ENCODE measurements around the gene OXCT2.
"Not testable (repeated sequence)": the region's sequence is repeated elsewhere in the genome, so short reads cannot be mapped to it uniquely, and the experiment has no call there.

OXCT2 gene

GRCh38 chr1:39787108-39787375 is 15.9 kb upstream of the OXCT2 start:
- not testable (repeated sequence) for DNase-seq

- DNase-seq: not testable (repeated sequence)
Observed at GRCh38 chr1:39786303-39787107, 15.4 kb upstream of the OXCT2 start.

GRCh38 chr1:39782685-39783084 is 11.5 kb upstream of the OXCT2 start:
- DNase-seq: not testable (repeated sequence)

GRCh38 chr1:39782103-39782502 is 11.0 kb upstream of the OXCT2 start:
- DNase-seq: no peak

- DNase-seq: no peak
Observed at GRCh38 chr1:39781349-39781715, 10.2 kb upstream of the OXCT2 start.

GRCh38 chr1:39779821-39780220 is 8.7 kb upstream of the OXCT2 start:
- no peak for DNase-seq

- no peak for DNase-seq
Observed at GRCh38 chr1:39779137-39779536, 8.0 kb upstream of the OXCT2 start.

GRCh38 chr1:39778463-39779099 is 7.4 kb upstream of the OXCT2 start:
- not testable (repeated sequence) for DNase-seq

- not testable (repeated sequence) for DNase-seq
Observed at GRCh38 chr1:39777896-39778295, 6.7 kb upstream of the OXCT2 start.

- DNase-seq: no peak
Observed at GRCh38 chr1:39777306-39777705, 6.2 kb upstream of the OXCT2 start.

- DNase-seq: no peak
Observed at GRCh38 chr1:39776886-39777285, 5.7 kb upstream of the OXCT2 start.

GRCh38 chr1:39776400-39776713 is 5.2 kb upstream of the OXCT2 start:
- no peak for DNase-seq

- DNase-seq: not testable (repeated sequence)
Observed at GRCh38 chr1:39775676-39776399, 4.7 kb upstream of the OXCT2 start.

- not testable (repeated sequence) for DNase-seq
Observed at GRCh38 chr1:39775141-39775540, 4.0 kb upstream of the OXCT2 start.

GRCh38 chr1:39773369-39773979 is 2.3 kb upstream of the OXCT2 start:
- not testable (repeated sequence) for DNase-seq

GRCh38 chr1:39770100-39771021 is 787 bp downstream of the OXCT2 start:
- DNase-seq: not testable (repeated sequence)

- not testable (repeated sequence) for DNase-seq
Observed at GRCh38 chr1:39769502-39769901, 1.6 kb downstream of the OXCT2 start.

- DNase-seq: not testable (repeated sequence)
Observed at GRCh38 chr1:39766466-39766865, 4.7 kb downstream of the OXCT2 start.

GRCh38 chr1:39764512-39764911 is 6.6 kb downstream of the OXCT2 start:
- DNase-seq: not testable (repeated sequence)

GRCh38 chr1:39763619-39764374 is 7.4 kb downstream of the OXCT2 start:
- not testable (repeated sequence) for DNase-seq
